Stomach (tissue), 9 donors: Measurements from ENCODE around the gene LDLRAD3. TPM values are rescaled to one million over a fixed set of nuclear protein-coding genes. Genes with fewer than 3 reads are reported as not detected.

Source experiments
- DNase-seq, 2 donors: peaks; one replicate each; pipeline versions ENCODE4 v3.0.0 to v3.0.0-alpha.2; 2013 to 2019
- H3K27ac ChIP-seq, 5 donors: fragments of 200-600 bp in 4 of 5; sonication (generic) in 4 of 5; one replicate each; pipeline ENCODE4 v1.5.1; 2013 to 2019; ENCODE audit warnings: mild to moderate bottlenecking in 1 of 5, moderate library complexity in 1 of 5
- H3K27me3 ChIP-seq, 3 donors: fragments of 200-600 bp; sonication (generic); one replicate each; pipeline ENCODE4 v1.5.1; 2017 to 2019; ENCODE audit warnings: mixed run types in 1 of 3
- H3K36me3 ChIP-seq, 4 donors: fragments of 200-600 bp; sonication (generic); 1 replicate in 3 of 4; 2 replicates in 1 of 4; pipeline ENCODE4 v1.5.1; 2016 to 2019
- H3K4me1 ChIP-seq, 4 donors: fragments of 200-600 bp; sonication (generic); one replicate each; pipeline ENCODE4 v1.5.1; 2016 to 2019
- H3K4me3 ChIP-seq, 4 donors: fragments of 200-600 bp; sonication (generic) in 3 of 4; one replicate each; pipeline ENCODE4 v1.5.1; 2016 to 2019; ENCODE audit warnings: mild to moderate bottlenecking in 1 of 4
- H3K9me3 ChIP-seq, 4 donors: fragments of 200-600 bp; sonication (generic); one replicate each; pipeline ENCODE4 v1.5.1; 2016 to 2019
- EP300 ChIP-seq: sonication (generic); formaldehyde crosslinking; IDR thresholded peaks from one replicate; pipeline ENCODE4 v1.6.1; 2017; ENCODE audit warnings: antibody characterized with exemption
- POLR2A ChIP-seq, 4 donors: fragments of 450-650 bp; IDR thresholded peaks; one replicate each; pipeline ENCODE4 v1.6.1; 2016; ENCODE audit warnings: antibody characterized with exemption in 4 of 4, control low read depth in 2 of 4, mild to moderate bottlenecking in 1 of 4, moderate library complexity in 1 of 4
- POLR2AphosphoS5 ChIP-seq, 3 donors: sonication (generic); formaldehyde crosslinking; IDR thresholded peaks; one replicate each; pipeline ENCODE4 v1.6.1; 2016; ENCODE audit warnings: antibody characterized with exemption in 3 of 3
- WGBS, 5 donors: extraction: QIAGEN DNeasy Blood & Tissue Kit in 3 of 5; methylation state at CpG; one replicate each; pipeline versions ENCODE4 v1.1.5 to v1.1.7; 2013 to 2018; 5-methylcytosine and 5-hydroxymethylcytosine counted together
- intact Hi-C: fragments of 100-400 bp; cut with DNase I; formaldehyde crosslinking; loops from one replicate; pipeline ENCODE4 v1.15.1; 2023; ENCODE audit warnings: low total_unique reads
- polyA plus RNA-seq, 3 donors: library from polyadenylated mRNA; stranded (reverse); fragments of 200-250 nt; gene quantifications; one replicate each; pipeline ENCODE4 v1.2.3, GENCODE V29; 2013
- total RNA-seq, 5 donors: library from RNA; depleted of rRNA; stranded (reverse); fragments of >200 nt; gene quantifications; one replicate each; pipeline versions ENCODE4 v1.1.0 to v1.2.3, GENCODE V29; 2014 to 2016
- TF ChIP-seq, protein P1 (sequence below), 7 experiments: fragments of 450-650 bp in 4 of 7; fragments of 200-600 bp in 3 of 7; sonication (generic) in 3 of 7; IDR thresholded peaks; one replicate each; pipeline ENCODE4 v1.5.1; 2016 to 2019; ENCODE audit warnings: antibody characterized with exemption in 7 of 7, control low read depth in 2 of 7, mild to moderate bottlenecking in 1 of 7
- donor health status: healthy with polysubstance abuse.
- donor health status: Bipolar disorder and iron deficiency.
- donor health status: healthy.

Gene LDLRAD3
- total and polyA plus RNA-seq, 8 donors, result 2.0 to 22.8 (median 7.9) TPM

DNA sequence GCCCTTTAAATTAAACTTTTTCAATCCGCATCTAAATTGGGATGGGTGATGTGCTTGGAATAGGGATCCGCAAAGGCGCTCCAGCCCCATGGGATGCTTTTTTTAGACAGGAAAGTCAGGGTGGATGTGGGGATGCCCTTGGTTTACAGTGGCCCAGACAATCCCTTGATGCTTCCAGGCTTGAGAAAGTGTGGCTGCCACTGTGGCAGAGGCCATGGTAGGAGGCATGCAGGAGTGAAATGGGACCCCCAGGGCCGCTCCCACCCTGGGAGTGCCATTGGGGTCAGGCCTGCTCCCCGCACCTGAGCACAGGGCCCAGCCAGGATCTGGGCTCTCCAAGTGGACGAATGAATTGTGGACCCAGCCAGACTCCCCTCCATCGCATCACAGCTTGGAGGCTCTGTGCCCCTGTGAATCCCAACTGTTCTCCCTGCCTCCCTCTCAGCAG lies 269.6 kb downstream of the LDLRAD3 start:
- WGBS, 5 donors, result 82 to 94% (median 90%) methylated on average over 7 of the region's 7 CpGs
- TF ChIP-seq, protein P1, sequence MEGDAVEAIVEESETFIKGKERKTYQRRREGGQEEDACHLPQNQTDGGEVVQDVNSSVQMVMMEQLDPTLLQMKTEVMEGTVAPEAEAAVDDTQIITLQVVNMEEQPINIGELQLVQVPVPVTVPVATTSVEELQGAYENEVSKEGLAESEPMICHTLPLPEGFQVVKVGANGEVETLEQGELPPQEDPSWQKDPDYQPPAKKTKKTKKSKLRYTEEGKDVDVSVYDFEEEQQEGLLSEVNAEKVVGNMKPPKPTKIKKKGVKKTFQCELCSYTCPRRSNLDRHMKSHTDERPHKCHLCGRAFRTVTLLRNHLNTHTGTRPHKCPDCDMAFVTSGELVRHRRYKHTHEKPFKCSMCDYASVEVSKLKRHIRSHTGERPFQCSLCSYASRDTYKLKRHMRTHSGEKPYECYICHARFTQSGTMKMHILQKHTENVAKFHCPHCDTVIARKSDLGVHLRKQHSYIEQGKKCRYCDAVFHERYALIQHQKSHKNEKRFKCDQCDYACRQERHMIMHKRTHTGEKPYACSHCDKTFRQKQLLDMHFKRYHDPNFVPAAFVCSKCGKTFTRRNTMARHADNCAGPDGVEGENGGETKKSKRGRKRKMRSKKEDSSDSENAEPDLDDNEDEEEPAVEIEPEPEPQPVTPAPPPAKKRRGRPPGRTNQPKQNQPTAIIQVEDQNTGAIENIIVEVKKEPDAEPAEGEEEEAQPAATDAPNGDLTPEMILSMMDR (IDR thresholded peaks at IDR 0.05), result no peak
- TF ChIP-seq POLR2A (IDR thresholded peaks at IDR 0.05), result no peak
- no peak for TF ChIP-seq EP300
- TF ChIP-seq POLR2AphosphoS5 (IDR thresholded peaks at IDR 0.05), result no peak
- intact Hi-C loops, result no loop called here

DNA sequence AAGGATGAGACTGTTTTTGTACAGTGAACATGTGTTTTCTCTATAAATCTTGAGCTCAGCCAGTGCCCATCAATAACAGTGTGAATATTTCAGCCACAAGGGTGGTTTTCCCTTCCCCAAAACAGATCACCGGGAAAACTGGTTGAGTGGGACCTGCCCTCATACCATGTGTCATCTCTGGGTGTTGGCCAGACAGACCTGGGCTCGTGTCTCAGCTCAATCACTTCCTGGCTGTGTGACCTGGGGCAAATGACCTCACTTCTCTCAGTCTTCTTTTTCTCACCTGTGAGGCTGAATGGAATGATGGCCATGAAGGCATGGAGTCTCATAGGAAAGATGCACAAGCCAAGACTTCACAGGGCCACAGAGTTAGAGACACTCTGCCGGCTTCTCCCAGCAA lies 270.6 kb downstream of the LDLRAD3 start:
- H3K9me3 ChIP-seq, result peaks cover 0 to 2% (median 0%) of the 10 kb centered on the region in 4 donors
- WGBS, 5 donors, result 73 to 89% (median 79%) methylated on average over 3 of the region's 3 CpGs

More for the DNA sequence above, 269.6 kb downstream of the LDLRAD3 start:
- no peak overlapping the region for H3K4me3 ChIP-seq
- H3K9me3 ChIP-seq, result no peaks in the 10 kb centered on the region
- no peaks in the 10 kb centered on the region for H3K27me3 ChIP-seq
- no peaks in the 10 kb centered on the region for H3K4me1 ChIP-seq
- no peak for DNase-seq
- H3K27ac ChIP-seq, result no peak overlapping the region
- no peaks in the 10 kb centered on the region for H3K36me3 ChIP-seq

DNA sequence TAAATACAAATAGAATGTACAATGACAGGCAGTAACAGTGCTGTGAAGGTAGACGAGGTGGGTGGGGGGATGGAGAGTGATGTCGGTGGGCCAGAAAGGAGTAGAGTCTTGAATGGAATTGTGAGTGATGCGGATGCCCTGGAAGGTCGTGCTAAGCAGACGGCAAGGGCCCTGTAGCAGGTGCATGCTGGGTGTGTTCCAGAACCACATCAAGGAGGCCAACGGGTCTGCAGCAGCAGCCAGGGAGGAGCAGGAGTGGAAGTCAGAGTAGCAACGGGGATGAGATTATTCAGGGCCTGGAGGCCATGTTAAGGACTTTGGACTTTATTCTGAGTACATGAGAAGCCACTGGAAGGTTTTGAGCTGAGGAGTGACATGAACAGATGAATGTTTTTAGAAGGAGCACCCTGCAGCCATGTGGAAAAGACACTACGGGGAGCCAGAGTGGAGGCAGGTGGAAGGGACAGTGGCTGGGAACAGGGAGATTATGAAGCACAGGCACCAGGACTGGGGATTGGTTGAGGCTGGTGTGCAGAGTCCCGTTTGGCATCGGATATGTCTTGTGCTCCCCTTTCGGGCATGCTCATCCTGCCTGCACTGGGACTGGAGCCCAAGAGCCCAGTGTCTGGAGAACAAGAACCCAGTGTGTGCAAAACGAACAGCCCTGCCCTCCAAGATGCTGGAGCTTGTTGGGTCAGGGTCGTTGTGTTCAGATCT lies 271.3 kb downstream of the LDLRAD3 start:
- intact Hi-C loops, result no loop called here
- H3K4me3 ChIP-seq, result no peak overlapping the region
- no peak overlapping the region for H3K27ac ChIP-seq
- peaks cover 0 to 8% (median 3%) of the 10 kb centered on the region in 4 donors for H3K9me3 ChIP-seq
- H3K36me3 ChIP-seq, result no peaks in the 10 kb centered on the region
- DNase-seq, result no peak
- no peaks in the 10 kb centered on the region for H3K4me1 ChIP-seq
- no peaks in the 10 kb centered on the region for H3K27me3 ChIP-seq
- WGBS, 5 donors, result 76 to 81% (median 79%) methylated on average over 13 of the region's 13 CpGs
- TF ChIP-seq POLR2AphosphoS5 (IDR thresholded peaks at IDR 0.05) (no peak), EP300 (no peak), POLR2A (IDR thresholded peaks at IDR 0.05) (no peak)
- TF ChIP-seq, protein P1 (IDR thresholded peaks at IDR 0.05), result no peak

More for the DNA sequence above, 270.6 kb downstream of the LDLRAD3 start:
- no peaks in the 10 kb centered on the region for H3K4me1 ChIP-seq
- DNase-seq, result no peak
- H3K4me3 ChIP-seq, result no peak overlapping the region
- H3K27ac ChIP-seq, result no peak overlapping the region
- H3K27me3 ChIP-seq, result no peaks in the 10 kb centered on the region
- H3K36me3 ChIP-seq, result no peaks in the 10 kb centered on the region
- TF ChIP-seq EP300 (no peak), POLR2A (IDR thresholded peaks at IDR 0.05) (no peak), POLR2AphosphoS5 (IDR thresholded peaks at IDR 0.05) (no peak)
- TF ChIP-seq, protein P1 (IDR thresholded peaks at IDR 0.05), result no peak
- intact Hi-C loops, result no loop called here

DNA sequence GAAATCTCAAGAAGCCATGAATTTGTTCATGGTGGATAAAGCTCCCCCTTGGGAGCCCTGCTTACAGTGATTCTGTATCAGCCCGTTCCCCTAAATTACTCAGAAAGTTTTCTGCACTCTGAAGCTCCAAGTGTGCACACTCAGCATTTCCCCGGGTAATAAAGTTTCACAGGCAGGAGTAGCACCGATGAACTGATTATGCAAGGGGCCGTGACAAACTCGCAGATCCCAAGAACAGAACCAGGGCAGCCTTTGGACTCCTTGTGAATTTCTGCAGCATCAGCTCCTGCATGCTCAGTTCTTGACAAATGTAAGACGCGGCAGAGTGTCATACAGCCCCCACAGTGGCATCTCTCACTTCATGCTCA lies 271.8 kb downstream of the LDLRAD3 start:
- TF ChIP-seq EP300 (no peak), POLR2A (IDR thresholded peaks at IDR 0.05) (no peak), POLR2AphosphoS5 (IDR thresholded peaks at IDR 0.05) (no peak)
- TF ChIP-seq, protein P1 (IDR thresholded peaks at IDR 0.05), result no peak
- Histone ChIP-seq H3K9me3 (peaks cover 0 to 14% (median 9%) of the 10 kb centered on the region in 4 donors), H3K4me1 (no peaks in the 10 kb centered on the region), H3K27me3 (no peaks in the 10 kb centered on the region), H3K27ac (no peak overlapping the region), H3K36me3 (no peaks in the 10 kb centered on the region), H3K4me3 (no peak overlapping the region)
- no peak for DNase-seq
- intact Hi-C loops, result no loop called here
- 85 to 97% (median 94%) methylated on average over 4 to 7 of the region's 7 CpGs for whole genome bisulfite sequencing, 5 donors
